Measurements from ENCODE around the gene PTPMT1.
A peak's percentile ranks its signal among the peaks of the same experiment; 100 is the strongest.

Gene PTPMT1

GRCh38 chr11:47578524-47579494 lies 13.4 kb downstream of the PTPMT1 start, which contains the start of the genes KBTBD4 and NDUFS3:
Gene KBTBD4 (minus strand): TSS chr11:47578970. CDS start chr11:47578951, 19 bp downstream.
Gene NDUFS3 (plus strand): TSS chr11:47579074. CDS start chr11:47579092, 18 bp downstream.
- Histone ChIP-seq H3K4me3 (ENCODE audit: low read length) (peak within 1 kb of the TSS; percentile 99), H3K4me2 (ENCODE audit: low read length) (peak within 1 kb of the TSS; percentile 97), H4K20me1 (ENCODE audit: control insufficient read depth, insufficient read depth, low read depth, low read length) (no peaks in the 10 kb centered on the region), H3K79me2 (ENCODE audit: control insufficient read depth, low read length) (peaks cover 53% of the 10 kb centered on the region), H3K36me3 (ENCODE audit: control insufficient read depth, low read length) (peaks cover 74% of the 10 kb centered on the region), H3K9me2 (replicated peaks; ENCODE audit: control insufficient read depth, low read length) (no peaks in the 10 kb centered on the region), H3K9me3 (ENCODE audit: control insufficient read depth, insufficient read depth, low read length) (no peaks in the 10 kb centered on the region), H3K27ac (ENCODE audit: low read depth, low read length) (peak within 1 kb of the TSS; percentile 48), H3F3A (ENCODE audit: control insufficient read depth, insufficient read depth) (no peaks in the 10 kb centered on the region), H3K27me3 (ENCODE audit: control insufficient read depth, low read length) (no peaks in the 10 kb centered on the region), H3K4me1 (ENCODE audit: control insufficient read depth, low read length) (peaks cover 26% of the 10 kb centered on the region)
- TF ChIP-seq CTCF (IDR thresholded peaks at IDR 0.05; ENCODE audit: low read depth, low read length, poor library complexity, severe bottlenecking): no peak
- TF ChIP-seq EZH2phosphoT487 (IDR thresholded peaks at IDR 0.05; ENCODE audit: borderline replicate concordance, low read length): no peak

- Histone ChIP-seq H3K9me3 (ENCODE audit: control insufficient read depth, insufficient read depth, low read length) (no peaks in the 10 kb centered on the region), H3K27me3 (ENCODE audit: control insufficient read depth, low read length) (no peaks in the 10 kb centered on the region), H4K20me1 (ENCODE audit: control insufficient read depth, insufficient read depth, low read depth, low read length) (no peaks in the 10 kb centered on the region), H3K79me2 (ENCODE audit: control insufficient read depth, low read length) (peaks cover 21% of the 10 kb centered on the region), H3K36me3 (ENCODE audit: control insufficient read depth, low read length) (peaks cover 58% of the 10 kb centered on the region), H3K9me2 (replicated peaks; ENCODE audit: control insufficient read depth, low read length) (no peaks in the 10 kb centered on the region), H3K4me2 (ENCODE audit: low read length) (no peak overlapping the region), H3K27ac (ENCODE audit: low read depth, low read length) (no peak overlapping the region), H3F3A (ENCODE audit: control insufficient read depth, insufficient read depth) (no peaks in the 10 kb centered on the region), H3K4me1 (ENCODE audit: control insufficient read depth, low read length) (peaks cover 13% of the 10 kb centered on the region), H3K4me3 (ENCODE audit: low read length) (no peak overlapping the region)
- TF ChIP-seq EZH2phosphoT487 (IDR thresholded peaks at IDR 0.05; ENCODE audit: borderline replicate concordance, low read length) (no peak), CTCF (IDR thresholded peaks at IDR 0.05; ENCODE audit: low read depth, low read length, poor library complexity, severe bottlenecking) (no peak)
These were observed 18.4 kb downstream of the PTPMT1 start for GRCh38 chr11:47583844-47584243.

GRCh38 chr11:47586098-47586855 lies 20.9 kb downstream of the PTPMT1 start, which contains the start of gene FAM180B:
Gene FAM180B (plus strand): TSS chr11:47586678. CDS start chr11:47586769, 91 bp downstream.
- Histone ChIP-seq H3K4me2 (ENCODE audit: low read length) (no peak within 1 kb of the TSS), H4K20me1 (ENCODE audit: control insufficient read depth, insufficient read depth, low read depth, low read length) (no peaks in the 10 kb centered on the region)

More at GRCh38 chr11:47586098-47586855, 20.9 kb downstream of the PTPMT1 start, which contains the start of gene FAM180B:
- H3K36me3 ChIP-seq (ENCODE audit: control insufficient read depth, low read length): peaks cover 40% of the 10 kb centered on the region
- H3K4me3 ChIP-seq (ENCODE audit: low read length): no peak within 1 kb of the TSS
- no peaks in the 10 kb centered on the region for H3K4me1 ChIP-seq (ENCODE audit: control insufficient read depth, low read length)
- TF ChIP-seq EZH2phosphoT487 (IDR thresholded peaks at IDR 0.05; ENCODE audit: borderline replicate concordance, low read length) (no peak), CTCF (IDR thresholded peaks at IDR 0.05; ENCODE audit: low read depth, low read length, poor library complexity, severe bottlenecking) (no peak)
- H3F3A ChIP-seq (ENCODE audit: control insufficient read depth, insufficient read depth): no peaks in the 10 kb centered on the region
- no peak within 1 kb of the TSS for H3K27ac ChIP-seq (ENCODE audit: low read depth, low read length)
- no peaks in the 10 kb centered on the region; the same call in 1 of the 2 replicates for H3K79me2 ChIP-seq (ENCODE audit: control insufficient read depth, low read length)
- no peaks in the 10 kb centered on the region for H3K27me3 ChIP-seq (ENCODE audit: control insufficient read depth, low read length)
- no peaks in the 10 kb centered on the region for H3K9me3 ChIP-seq (ENCODE audit: control insufficient read depth, insufficient read depth, low read length)
- no peaks in the 10 kb centered on the region for H3K9me2 ChIP-seq (replicated peaks; ENCODE audit: control insufficient read depth, low read length)

Measured in DOHH2 (cell line).